ENCODE data around the gene POU2F3.

- no peak for TF ChIP-seq EP300 (IDR thresholded peaks at IDR 0.05)
- no peak for TF ChIP-seq CTCF (IDR thresholded peaks at IDR 0.05)
These were observed 32.4 kb upstream of the POU2F3 start for GRCh38 chr11:120207512-120207911.

All from esophagus muscularis mucosa (tissue), 3 donors.